ENCODE measurements around the gene BBS2. TPM values are rescaled to one million over a fixed set of nuclear protein-coding genes. Genes with fewer than 3 reads are reported as not detected.

BBS2 gene
- total and polyA plus RNA-seq, 8 donors, result 10.0 to 50.4 (median 16.2) TPM

GRCh38 chr16:56477096-56477878 is 42.5 kb downstream of the BBS2 start:
- ATAC-seq (peak in 2 of 4 donors; percentile 69), DNase-seq (no peak), FAIRE-seq (no peak)
- Histone ChIP-seq H3K9me3 (no peaks in the 10 kb centered on the region), H3K4me1 (no peaks in the 10 kb centered on the region), H3K27ac (no peak overlapping the region), H3K27me3 (no peaks in the 10 kb centered on the region), H3K36me3 (peaks cover under 1 to 50% (median 10%) of the 10 kb centered on the region in 3 donors), H3K4me3 (no peak overlapping the region)
- intact Hi-C loops (cut with DNase I), result no loop called here
- WGBS, 2 donors, result 86 to 94% methylated on average over 2 of the region's 2 CpGs
- no peak for TF ChIP-seq CTCF (IDR thresholded peaks at IDR 0.05)

GRCh38 chr16:56475201-56475600 is 44.6 kb downstream of the BBS2 start:
- FAIRE-seq (no peak), ATAC-seq (no peak), DNase-seq (no peak)
- intact Hi-C loops (cut with DNase I), result no loop called here
- WGBS, 2 donors, result 87 to 92% methylated on average over 2 of the region's 2 CpGs
- Histone ChIP-seq H3K36me3 (peaks cover 4 to 69% (median 19%) of the 10 kb centered on the region in 3 donors), H3K9me3 (no peaks in the 10 kb centered on the region), H3K27me3 (no peaks in the 10 kb centered on the region), H3K4me3 (no peak overlapping the region), H3K4me1 (no peaks in the 10 kb centered on the region), H3K27ac (no peak overlapping the region)
- TF ChIP-seq CTCF (IDR thresholded peaks at IDR 0.05), result no peak

- WGBS, 2 donors, result 84 to 94% methylated on average over 1 of the region's 1 CpG
- TF ChIP-seq CTCF (IDR thresholded peaks at IDR 0.05), result no peak
- FAIRE-seq (no peak), DNase-seq (no peak), ATAC-seq (no peak)
- H3K27me3 ChIP-seq, result no peaks in the 10 kb centered on the region
- no peaks in the 10 kb centered on the region for H3K9me3 ChIP-seq
- intact Hi-C loops (cut with DNase I), result no loop called here
- H3K4me3 ChIP-seq, result no peak overlapping the region
- no peak overlapping the region for H3K27ac ChIP-seq
- no peaks in the 10 kb centered on the region for H3K4me1 ChIP-seq
- peaks cover 4 to 78% (median 16%) of the 10 kb centered on the region in 3 donors for H3K36me3 ChIP-seq
These were observed 49.2 kb downstream of the BBS2 start for GRCh38 chr16:56470666-56471065.

- FAIRE-seq, result no peak
- WGBS, 2 donors, result 88% methylated on average over 3 of the region's 3 CpGs
- H3K4me1 ChIP-seq, result no peaks in the 10 kb centered on the region
- no peak for TF ChIP-seq CTCF (IDR thresholded peaks at IDR 0.05)
- DNase-seq, result no peak
- intact Hi-C loops (cut with DNase I), result no loop called here
- no peaks in the 10 kb centered on the region for H3K27me3 ChIP-seq
- no peak for ATAC-seq
- H3K36me3 ChIP-seq, result peaks cover 4 to 77% (median 13%) of the 10 kb centered on the region in 3 donors
- H3K9me3 ChIP-seq, result no peaks in the 10 kb centered on the region
- H3K27ac ChIP-seq, result no peak overlapping the region
- no peak overlapping the region for H3K4me3 ChIP-seq
These were observed 49.6 kb downstream of the BBS2 start for GRCh38 chr16:56470232-56470631.

GRCh38 chr16:56469748-56470147 is 50.1 kb downstream of the BBS2 start:
- DNase-seq (no peak), ATAC-seq (no peak), FAIRE-seq (no peak)
- Histone ChIP-seq H3K4me3 (no peak overlapping the region), H3K4me1 (no peaks in the 10 kb centered on the region), H3K36me3 (peaks cover 4 to 72% (median 13%) of the 10 kb centered on the region in 3 donors), H3K9me3 (no peaks in the 10 kb centered on the region), H3K27me3 (no peaks in the 10 kb centered on the region), H3K27ac (no peak overlapping the region)
- no peak for TF ChIP-seq CTCF (IDR thresholded peaks at IDR 0.05)
- 90% methylated on average over 7 of the region's 7 CpGs for WGBS, 2 donors
- intact Hi-C loops (cut with DNase I), result no loop called here
